Progenitor cell of endocrine pancreas (in vitro differentiated cells): Measurements from ENCODE around the gene FN1. TPM values are rescaled to one million over a fixed set of nuclear protein-coding genes. Genes with fewer than 3 reads are reported as not detected.

Experiments used
- DNase-seq: peaks from one replicate; pipeline ENCODE4 v3.0.0; 2021; ENCODE audit warnings: low spot score; ENCODE audit not compliant: unreplicated experiment
- H3K27ac Mint-ChIP-seq: 2 replicates; pipeline ENCODE4 v1.8.0; 2021; ENCODE audit warnings: mild to moderate bottlenecking, moderate library complexity, mixed read lengths
- H3K27me3 Mint-ChIP-seq: 2 replicates; pipeline ENCODE4 v1.8.0; 2021; ENCODE audit warnings: mixed read lengths
- H3K36me3 Mint-ChIP-seq: 2 replicates; pipeline ENCODE4 v1.8.0; 2022; ENCODE audit warnings: mixed read lengths; ENCODE audit not compliant: insufficient read depth
- H3K4me1 Mint-ChIP-seq: 2 replicates; pipeline ENCODE4 v1.8.0; 2021; ENCODE audit warnings: low read depth, mixed read lengths
- H3K4me3 Mint-ChIP-seq: 2 replicates; pipeline ENCODE4 v1.8.0; 2021; ENCODE audit warnings: low read depth, mild to moderate bottlenecking, moderate library complexity, mixed read lengths
- H3K9me3 Mint-ChIP-seq: 2 replicates; pipeline ENCODE4 v1.8.0; 2021; ENCODE audit warnings: low read depth, mixed read lengths
- total RNA-seq: library from RNA; stranded (reverse); gene quantifications from 2 replicates; pipeline ENCODE4 v1.2.1, GENCODE V29; 2021
- TF ChIP-seq, protein P1 (sequence below): fragments of 200-600 bp; sonication (generic); IDR thresholded peaks from one replicate; pipeline ENCODE4 v1.5.0; 2021; ENCODE audit warnings: antibody characterized with exemption, mild to moderate bottlenecking; ENCODE audit not compliant: unreplicated experiment

The FN1 gene
- total RNA-seq, 1 donor from 2014 or later, result 2,744 TPM

DNA sequence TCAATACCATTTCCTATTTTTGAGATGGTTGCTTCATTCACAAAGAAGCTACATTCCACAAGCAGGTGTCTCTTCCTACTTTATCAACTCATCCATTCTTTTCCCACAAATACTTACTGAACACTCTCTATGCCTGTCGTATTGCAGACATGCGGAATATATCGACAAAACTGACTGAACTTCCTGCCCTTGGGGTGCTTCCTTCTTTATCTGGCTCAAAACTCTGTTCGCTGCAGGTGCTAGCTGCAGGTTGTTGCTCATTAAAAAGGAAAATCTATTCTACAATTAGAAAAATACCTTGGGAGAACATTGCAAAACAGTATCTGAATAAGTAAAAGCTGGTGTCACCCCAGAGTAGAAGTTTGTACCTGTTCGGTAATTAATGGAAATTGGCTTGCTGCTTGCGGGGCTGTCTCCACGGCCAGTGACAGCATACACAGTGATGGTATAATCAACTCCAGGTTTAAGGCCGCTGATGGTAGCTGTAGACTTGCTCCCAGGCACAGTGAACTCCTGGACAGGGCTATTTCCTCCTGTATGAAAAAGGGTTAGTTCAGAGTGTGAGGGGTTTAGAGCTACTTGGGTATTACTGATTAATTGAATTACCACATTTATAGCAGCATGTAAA lies 52.1 kb downstream of the FN1 start:
- Mint-ChIP-seq H3K36me3 (peaks cover 68% of the 10 kb centered on the region), H3K27ac (peak overlapping the region; percentile 24), H3K4me3 (no peak overlapping the region), H3K4me1 (no peaks in the 10 kb centered on the region), H3K27me3 (no peaks in the 10 kb centered on the region), H3K9me3 (no peaks in the 10 kb centered on the region)
- no peak for DNase-seq
- TF ChIP-seq, protein P1, sequence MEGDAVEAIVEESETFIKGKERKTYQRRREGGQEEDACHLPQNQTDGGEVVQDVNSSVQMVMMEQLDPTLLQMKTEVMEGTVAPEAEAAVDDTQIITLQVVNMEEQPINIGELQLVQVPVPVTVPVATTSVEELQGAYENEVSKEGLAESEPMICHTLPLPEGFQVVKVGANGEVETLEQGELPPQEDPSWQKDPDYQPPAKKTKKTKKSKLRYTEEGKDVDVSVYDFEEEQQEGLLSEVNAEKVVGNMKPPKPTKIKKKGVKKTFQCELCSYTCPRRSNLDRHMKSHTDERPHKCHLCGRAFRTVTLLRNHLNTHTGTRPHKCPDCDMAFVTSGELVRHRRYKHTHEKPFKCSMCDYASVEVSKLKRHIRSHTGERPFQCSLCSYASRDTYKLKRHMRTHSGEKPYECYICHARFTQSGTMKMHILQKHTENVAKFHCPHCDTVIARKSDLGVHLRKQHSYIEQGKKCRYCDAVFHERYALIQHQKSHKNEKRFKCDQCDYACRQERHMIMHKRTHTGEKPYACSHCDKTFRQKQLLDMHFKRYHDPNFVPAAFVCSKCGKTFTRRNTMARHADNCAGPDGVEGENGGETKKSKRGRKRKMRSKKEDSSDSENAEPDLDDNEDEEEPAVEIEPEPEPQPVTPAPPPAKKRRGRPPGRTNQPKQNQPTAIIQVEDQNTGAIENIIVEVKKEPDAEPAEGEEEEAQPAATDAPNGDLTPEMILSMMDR, result no peak

DNA sequence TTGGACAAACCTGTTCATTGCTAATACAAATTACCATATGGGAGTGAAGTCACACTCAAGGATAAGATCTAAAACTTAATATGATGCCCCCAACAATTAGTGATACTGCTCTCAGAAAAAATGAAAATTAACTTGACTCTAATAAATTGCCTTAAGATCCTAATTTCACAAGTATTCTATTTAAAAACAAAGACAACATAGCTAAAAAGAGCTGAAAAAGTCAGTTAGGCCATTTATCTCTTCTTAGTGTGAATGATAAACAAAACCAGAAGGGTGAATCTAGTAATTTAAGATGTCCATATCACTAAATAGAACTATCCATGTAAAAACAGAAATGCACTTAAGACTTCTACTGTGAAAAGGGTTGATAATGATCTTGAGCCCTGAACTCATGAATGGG lies 53.4 kb downstream of the FN1 start:
- TF ChIP-seq, protein P1, result no peak
- Mint-ChIP-seq H3K4me3 (no peak overlapping the region), H3K27me3 (no peaks in the 10 kb centered on the region), H3K9me3 (no peaks in the 10 kb centered on the region), H3K4me1 (no peaks in the 10 kb centered on the region), H3K27ac (peak overlapping the region; percentile 59), H3K36me3 (peaks cover 71% of the 10 kb centered on the region)
- DNase-seq, result no peak

DNA sequence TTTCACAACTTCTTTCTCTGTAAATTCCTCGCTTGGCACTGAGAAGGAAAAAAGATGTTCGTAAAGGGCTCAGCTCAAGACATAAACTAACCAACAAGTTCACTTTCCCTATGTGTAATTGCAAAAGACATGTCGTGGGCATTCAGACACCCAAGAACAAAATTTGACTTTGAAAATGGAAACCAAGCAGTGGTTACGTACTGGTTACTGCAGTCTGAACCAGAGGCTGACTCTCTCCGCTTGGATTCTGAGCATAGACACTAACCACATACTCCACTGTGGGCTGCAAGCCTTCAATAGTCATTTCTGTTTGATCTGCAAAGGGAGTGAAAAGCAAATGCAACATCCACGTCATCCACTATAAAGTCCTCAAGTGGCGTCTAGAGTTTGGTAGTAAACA lies 53.9 kb downstream of the FN1 start:
- H3K9me3 Mint-ChIP-seq, result no peaks in the 10 kb centered on the region
- H3K36me3 Mint-ChIP-seq, result peaks cover 72% of the 10 kb centered on the region
- no peak overlapping the region for H3K4me3 Mint-ChIP-seq
- DNase-seq, result no peak
- H3K4me1 Mint-ChIP-seq, result no peaks in the 10 kb centered on the region
- TF ChIP-seq, protein P1, result no peak
- peak overlapping the region; percentile 59 for H3K27ac Mint-ChIP-seq
- no peaks in the 10 kb centered on the region for H3K27me3 Mint-ChIP-seq

DNA sequence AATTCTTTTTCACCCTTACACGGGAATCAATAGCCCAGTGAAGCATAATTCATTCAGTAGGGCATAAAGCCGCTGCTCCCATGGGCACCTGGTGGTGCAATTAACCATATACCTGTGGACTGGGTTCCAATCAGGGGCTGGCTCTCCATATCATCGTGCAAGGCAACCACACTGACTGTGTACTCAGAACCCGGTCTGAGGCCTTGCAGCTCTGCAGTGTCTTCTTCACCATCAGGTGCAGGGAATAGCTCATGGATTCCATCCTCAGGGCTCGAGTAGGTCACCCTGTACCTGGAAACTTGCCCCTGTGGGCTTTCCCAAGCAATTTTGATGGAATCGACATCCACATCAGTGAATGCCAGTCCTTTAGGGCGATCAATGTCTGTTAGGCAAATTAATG lies 55.2 kb downstream of the FN1 start:
- H3K4me3 Mint-ChIP-seq, result no peak overlapping the region
- TF ChIP-seq, protein P1, result no peak
- H3K27me3 Mint-ChIP-seq, result no peaks in the 10 kb centered on the region
- no peaks in the 10 kb centered on the region for H3K9me3 Mint-ChIP-seq
- H3K4me1 Mint-ChIP-seq, result no peaks in the 10 kb centered on the region
- H3K27ac Mint-ChIP-seq, result peak overlapping the region; percentile 45
- DNase-seq, result no peak
- H3K36me3 Mint-ChIP-seq, result peaks cover 72% of the 10 kb centered on the region

DNA sequence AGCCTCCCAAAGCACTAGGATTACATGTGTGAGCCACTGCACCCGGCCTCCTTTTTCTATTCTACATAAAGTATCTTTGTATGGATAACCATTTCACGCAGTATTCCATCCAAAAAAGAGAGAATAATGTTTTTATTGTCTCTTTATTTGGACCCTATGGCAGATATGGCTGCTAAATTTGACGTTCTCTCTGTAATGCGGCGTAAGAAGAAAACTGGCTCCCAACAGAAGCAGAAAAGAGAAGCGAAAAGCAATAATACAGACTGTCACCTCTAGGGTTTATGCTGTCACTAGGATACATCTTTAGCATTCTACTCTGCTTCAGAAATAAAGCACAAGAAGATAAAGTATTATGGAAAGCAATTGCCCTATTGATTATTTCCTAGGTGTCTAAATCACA lies 55.9 kb downstream of the FN1 start:
- no peaks in the 10 kb centered on the region for H3K27me3 Mint-ChIP-seq

More for the DNA sequence above, 55.9 kb downstream of the FN1 start:
- Mint-ChIP-seq H3K4me1 (no peaks in the 10 kb centered on the region), H3K27ac (peak overlapping the region; percentile 50), H3K36me3 (peaks cover 77% of the 10 kb centered on the region), H3K4me3 (no peak overlapping the region), H3K9me3 (no peaks in the 10 kb centered on the region)
- TF ChIP-seq, protein P1, result no peak
- no peak for DNase-seq
